ENCODE measurements around the gene HENMT1.

Gene HENMT1

DNA sequence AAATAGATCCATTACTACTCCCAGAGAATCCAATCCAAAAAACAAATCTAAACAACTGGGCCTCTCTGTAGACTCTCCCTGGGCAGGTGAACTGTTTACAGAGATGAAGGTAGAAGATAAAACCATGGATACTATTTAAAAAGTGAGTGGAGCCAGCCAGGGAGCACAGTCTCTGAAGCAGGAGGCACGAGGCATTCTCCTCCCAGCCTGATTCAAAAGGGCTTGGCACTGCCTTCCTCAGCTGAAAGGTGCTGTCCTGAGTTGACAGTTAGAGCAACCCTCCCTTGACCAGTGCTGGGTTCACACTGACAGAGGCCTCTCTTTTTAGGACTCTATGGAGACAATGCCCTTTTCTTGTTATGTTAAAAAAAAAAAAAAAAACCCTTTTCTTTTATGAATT lies 36.8 kb downstream of the HENMT1 start:
- no peak for DNase-seq

DNA sequence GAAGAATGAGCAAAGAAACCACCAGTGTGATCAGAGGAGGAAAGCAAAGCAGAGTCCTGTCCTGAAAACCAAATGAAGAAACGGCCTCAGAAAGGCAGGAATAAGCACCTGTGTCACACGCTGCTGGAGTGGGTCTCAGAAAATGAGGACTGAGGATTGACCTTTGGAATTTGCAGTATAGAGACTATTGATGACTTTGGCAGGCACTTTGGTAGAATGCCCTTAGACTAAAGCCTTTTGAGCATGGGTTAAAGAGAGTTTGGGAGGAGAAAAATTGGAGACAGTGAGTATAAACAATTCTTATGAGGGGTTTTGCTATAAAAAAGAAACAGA lies 43.2 kb downstream of the HENMT1 start:
- no peak for DNase-seq

DNA sequence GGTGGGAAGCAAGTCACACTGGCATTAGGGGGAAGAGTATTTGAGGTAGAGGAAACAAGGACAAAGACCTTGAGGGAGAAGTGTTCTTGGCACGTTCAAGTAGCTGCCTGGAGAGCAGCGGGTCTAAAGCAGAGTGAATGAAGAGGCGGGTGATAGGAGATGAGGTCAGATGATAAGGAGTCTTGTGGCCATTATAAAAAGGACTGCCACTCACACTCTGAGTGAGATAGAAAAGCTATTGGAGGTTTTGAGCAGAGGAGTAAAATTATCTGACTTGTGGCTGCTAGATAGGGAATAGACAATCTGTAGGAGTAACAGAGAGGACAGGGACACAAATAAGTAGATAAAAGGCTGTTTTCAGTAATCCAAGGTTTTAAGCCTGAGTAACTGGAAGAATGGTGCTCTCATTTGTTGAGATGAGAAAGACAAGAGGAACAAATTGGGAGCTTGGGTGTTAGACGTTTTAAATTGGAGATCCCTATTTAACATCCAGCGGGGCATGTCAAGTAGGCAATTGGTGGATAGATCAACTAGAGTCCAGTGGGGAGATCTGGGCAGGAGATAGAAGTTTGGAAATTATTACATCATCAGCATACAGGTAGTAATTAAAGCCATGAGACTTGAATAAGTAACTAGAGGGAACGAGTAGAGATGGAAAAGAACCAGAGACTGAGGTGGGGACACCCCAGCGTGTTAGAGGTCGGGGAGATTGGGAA lies 43.7 kb downstream of the HENMT1 start:
- DNase-seq, result no peak

DNA sequence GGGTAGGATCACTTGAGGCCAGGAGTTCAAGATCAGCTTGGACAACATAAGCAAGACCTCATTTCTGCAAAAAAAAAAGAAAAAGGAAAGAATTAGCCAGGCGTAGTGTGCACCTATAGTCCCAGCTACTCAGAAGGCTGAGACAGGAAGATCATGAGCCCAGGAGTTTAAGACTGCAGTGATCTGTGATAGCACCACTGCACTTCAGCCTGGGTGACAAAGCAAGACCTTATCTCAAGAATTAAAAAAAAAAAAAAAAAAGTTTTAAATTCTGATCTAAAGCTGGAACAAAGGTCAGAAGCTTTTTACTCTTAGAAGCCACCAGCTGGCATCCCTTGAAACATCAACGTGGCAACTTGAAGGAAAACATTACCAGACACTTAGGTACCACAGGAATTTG lies 45.3 kb downstream of the HENMT1 start:
- no peak for DNase-seq

DNA sequence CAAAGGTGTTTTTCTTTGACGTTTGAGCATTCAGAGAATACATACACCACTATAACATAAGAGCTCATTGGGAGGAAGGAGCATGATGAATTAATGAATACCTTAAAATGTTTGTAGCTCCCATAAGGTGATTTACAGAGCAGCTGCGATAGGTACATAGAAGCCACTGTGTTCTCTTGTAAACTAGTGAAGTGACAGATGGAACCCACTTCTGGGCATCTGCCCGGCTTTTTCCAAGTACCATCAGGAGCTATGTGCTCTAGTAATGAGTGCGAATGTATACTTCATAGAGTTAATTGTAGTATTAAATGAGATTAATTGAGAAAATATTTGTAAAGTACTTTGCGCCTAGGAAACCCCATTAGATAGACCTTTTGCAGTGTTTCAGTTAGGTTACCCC lies 48.4 kb downstream of the HENMT1 start:
- DNase-seq, result no peak

DNA sequence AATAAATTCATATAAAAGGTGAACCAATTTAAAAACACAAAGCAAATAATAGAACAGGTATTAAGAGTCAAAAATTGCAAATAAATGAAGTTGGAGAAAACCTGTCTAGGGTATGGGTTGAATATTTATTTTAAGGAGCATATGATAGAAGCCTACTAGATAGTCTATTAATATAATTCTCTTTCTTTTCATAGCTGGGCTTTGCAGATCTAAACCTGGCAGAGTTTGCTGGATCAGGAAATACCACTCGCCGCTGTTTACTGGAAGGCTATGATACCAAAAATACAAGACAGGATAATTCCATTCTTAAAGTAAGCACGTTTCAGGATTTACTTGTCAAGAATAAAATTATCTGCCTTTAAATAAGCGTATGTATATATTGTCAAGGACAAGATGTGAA lies 48.9 kb downstream of the HENMT1 start:
- no peak for DNase-seq

DNA sequence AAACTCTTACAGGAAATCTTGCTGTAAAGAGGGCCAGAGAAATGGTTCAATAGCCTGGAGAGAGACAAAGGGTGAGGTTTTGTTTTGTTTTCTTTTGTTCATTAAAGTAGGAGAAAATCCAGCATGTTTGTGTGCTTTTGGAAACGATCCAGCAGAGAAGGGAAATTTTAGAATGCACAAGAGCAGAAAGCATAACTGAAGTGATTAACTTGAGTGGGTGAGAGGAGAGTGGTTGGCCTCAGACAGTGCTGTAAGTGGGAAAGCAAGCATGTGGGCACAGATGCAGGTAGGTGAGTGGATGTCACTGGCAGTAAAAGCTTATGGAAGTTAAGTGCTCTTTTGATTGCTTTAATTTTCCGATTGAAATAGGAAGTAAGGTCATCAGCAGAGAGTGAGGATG lies 50.8 kb downstream of the HENMT1 start:
- DNase-seq, result no peak

DNA sequence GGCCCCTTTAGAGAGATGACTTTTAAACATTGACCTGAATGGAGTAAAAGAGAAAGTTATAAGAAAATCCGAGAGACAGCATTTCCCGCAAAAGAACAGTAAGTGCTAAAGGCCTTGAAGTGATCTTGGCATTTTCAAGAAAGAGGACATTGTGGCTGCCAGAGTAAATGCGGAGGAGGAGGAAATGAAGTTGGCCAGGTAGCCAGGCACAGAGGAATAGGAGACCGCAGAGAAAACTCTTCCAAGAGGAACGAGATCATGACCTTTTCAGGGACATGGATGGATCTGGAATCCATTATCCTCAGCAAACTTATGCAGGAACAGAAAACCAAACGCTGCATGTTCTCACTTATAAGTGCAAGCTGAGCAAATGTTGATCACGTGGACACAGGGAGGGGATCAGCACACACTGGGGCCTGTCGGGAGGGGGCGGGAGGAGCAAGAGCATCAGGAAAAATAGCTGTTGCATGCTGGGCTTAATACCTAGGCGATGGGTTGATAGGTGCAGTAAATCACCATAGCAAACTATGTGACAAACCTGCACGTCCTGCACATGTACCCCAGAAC lies 51.3 kb downstream of the HENMT1 start:
- no peak for DNase-seq

DNA sequence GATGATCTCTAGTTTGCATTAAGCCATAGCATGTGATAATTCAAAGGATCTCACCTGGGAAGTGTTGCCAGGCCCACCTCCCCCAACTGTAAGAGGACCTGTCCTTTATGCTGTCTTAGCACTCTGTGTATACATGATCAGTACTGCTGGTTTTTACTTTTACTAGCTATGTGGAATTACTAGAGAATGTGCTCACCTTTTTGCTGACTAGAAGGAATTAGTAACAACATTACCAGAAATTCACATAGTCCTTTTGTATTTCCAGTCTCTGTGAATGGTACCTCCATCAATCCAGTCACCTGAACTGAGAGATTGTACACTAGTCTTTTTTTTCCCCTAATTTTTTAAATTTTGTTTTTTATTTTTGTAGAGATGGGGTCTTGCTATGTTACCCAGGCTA lies 54.4 kb downstream of the HENMT1 start:
- DNase-seq, result no peak

DNA sequence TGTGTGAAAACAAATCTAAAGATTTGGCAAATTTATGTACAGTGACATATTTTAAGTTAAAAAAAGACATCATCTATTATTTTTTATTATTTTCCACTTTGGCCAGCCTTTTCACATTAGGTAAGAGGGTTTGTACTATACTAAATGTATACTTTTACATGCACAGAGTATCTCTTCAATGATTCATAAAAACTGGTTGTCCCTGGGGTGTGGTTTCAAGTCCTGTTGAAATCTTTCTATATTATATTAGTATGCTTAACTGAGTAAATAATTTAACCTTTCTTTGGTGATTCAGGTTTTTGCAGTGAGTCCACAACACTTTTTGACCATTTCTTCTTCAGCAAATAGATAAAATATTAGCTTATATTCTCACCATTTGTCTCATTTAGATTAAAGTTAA lies 55.3 kb downstream of the HENMT1 start:
- DNase-seq, result no peak

DNA sequence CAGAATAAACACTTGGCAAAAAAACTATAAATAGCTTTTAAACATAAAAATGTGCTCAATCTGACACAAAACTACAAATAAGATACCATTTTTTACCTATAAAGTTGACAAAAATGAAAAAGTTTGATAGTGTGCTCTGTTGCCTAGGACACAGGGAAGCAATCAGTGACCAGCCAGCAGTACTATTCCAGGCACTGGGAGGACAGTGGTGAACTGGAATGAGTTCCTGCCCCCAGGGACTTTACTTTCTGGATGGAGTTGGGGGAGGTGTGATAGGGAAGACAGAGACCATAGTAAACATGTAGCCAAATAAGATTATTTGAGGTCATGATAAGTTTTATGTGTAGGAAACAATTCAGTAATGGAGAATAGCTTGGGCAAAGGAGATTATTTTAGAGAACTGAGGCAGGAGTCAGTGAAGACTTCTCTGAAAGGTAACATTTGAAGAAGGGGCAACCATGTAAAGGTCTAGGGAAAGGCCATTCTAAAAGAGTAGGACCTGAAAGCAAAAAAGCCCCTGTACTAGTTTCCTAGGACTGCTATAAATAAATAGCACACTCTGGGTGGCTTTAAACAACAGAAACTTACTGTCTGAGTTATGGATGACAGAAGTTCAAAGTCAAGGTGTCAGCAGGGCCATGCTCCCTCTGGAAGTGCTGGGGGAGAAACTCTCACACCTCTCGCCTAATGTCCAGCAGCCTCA lies 59.0 kb downstream of the HENMT1 start:
- no peak for DNase-seq

DNA sequence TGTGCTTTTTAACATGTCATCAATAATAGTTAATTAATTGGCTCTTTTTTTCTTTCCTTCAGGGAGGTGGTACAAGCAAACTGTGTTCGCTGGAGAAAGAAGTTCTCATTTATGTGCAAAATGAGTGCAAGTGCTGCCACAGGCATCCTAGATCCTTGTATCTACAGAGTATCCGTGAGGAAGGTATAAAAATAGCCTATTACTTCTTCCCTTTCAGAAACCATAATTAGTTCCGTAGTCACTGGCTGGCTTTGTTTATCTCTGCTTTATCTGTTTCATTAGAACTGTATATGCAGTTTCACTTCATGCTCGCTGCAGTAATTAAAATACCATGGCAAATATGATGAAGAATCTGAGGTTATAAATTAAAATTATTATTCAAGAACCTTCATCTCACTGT lies 60.4 kb downstream of the HENMT1 start:
- no peak for DNase-seq

DNA sequence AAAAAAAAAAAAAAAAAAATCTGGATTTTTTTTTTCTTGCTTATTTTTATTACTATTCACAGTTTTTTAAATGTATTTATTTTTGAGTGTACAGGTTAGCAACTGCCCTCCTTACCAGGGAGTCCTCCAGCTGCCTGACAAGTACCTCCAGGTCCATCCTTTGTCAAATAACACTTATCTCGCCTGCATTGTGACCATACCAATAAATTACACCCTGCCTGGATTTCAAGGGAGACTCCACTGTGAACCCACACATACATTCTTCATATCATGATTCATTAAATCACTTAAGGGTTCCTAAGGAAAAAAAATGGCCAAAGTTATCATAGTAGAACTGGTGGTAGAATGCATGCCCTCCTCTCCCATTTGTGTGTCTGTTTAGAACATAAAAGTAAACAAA lies 62.6 kb downstream of the HENMT1 start:
- DNase-seq, result no peak
